Astrocyte (in vitro differentiated cells and primary cell): ENCODE measurements around the gene DLGAP1. TPM values are rescaled to one million over a fixed set of nuclear protein-coding genes. Genes with fewer than 3 reads are reported as not detected.

Experiments used
- DNase-seq: peaks from one replicate; pipeline ENCODE4 v3.0.0-alpha.2; 2010; ENCODE audit warnings: low read depth
- FAIRE-seq: peaks from 2 replicates; lab custom pipeline; 2011; peaks lifted over from hg19 to GRCh38; lab: Jason Lieb, UNC
- H2AFZ ChIP-seq: 2 replicates; pipeline ENCODE4 v1.6.0; 2012; ENCODE audit warnings: low read depth, low read length, inconsistent platforms
- H3K27ac ChIP-seq: 2 replicates; pipeline ENCODE4 v1.5.1; 2011; ENCODE audit warnings: low read depth, low read length, inconsistent platforms
- H3K27me3 ChIP-seq: 2 replicates; pipeline ENCODE4 v1.6.0; 2011; ENCODE audit warnings: low read length, inconsistent platforms; ENCODE audit not compliant: insufficient read depth
- H3K36me3 ChIP-seq: 2 replicates; pipeline ENCODE4 v1.5.1; 2011; ENCODE audit warnings: low read length, inconsistent platforms; ENCODE audit not compliant: insufficient read depth
- H3K4me1 ChIP-seq: 2 replicates; pipeline ENCODE4 v1.5.1; 2011; ENCODE audit warnings: low read length, inconsistent platforms; ENCODE audit not compliant: insufficient read depth
- H3K4me2 ChIP-seq: 2 replicates; pipeline ENCODE4 v1.6.0; 2012; ENCODE audit warnings: low read length, inconsistent platforms
- H3K4me3 ChIP-seq: 2 replicates; pipeline ENCODE4 v1.5.1; 2011; ENCODE audit warnings: low read depth, mild to moderate bottlenecking, low read length, inconsistent platforms; ENCODE audit not compliant: insufficient read depth
- H3K79me2 ChIP-seq: 2 replicates; pipeline ENCODE4 v1.6.0; 2012; ENCODE audit warnings: mild to moderate bottlenecking, low read length, inconsistent platforms; ENCODE audit not compliant: insufficient read depth
- H3K9ac ChIP-seq: 2 replicates; pipeline ENCODE4 v1.6.0; 2012; ENCODE audit warnings: mild to moderate bottlenecking, low read length, inconsistent platforms
- H3K9me3 ChIP-seq: 2 replicates; pipeline ENCODE4 v1.5.1; 2012; ENCODE audit warnings: low read depth, mild to moderate bottlenecking, low read length, inconsistent platforms; ENCODE audit not compliant: insufficient read depth
- H4K20me1 ChIP-seq: 2 replicates; pipeline ENCODE4 v1.6.0; 2012; ENCODE audit warnings: low read length, inconsistent platforms; ENCODE audit not compliant: insufficient read depth
- H3K27ac Mint-ChIP-seq: one replicate; pipeline ENCODE4 v1.8.0; 2021; ENCODE audit warnings: mild to moderate bottlenecking, mixed read lengths; ENCODE audit not compliant: unreplicated experiment
- H3K27me3 Mint-ChIP-seq: one replicate; pipeline ENCODE4 v1.8.0; 2021; ENCODE audit warnings: low read depth, mixed read lengths; ENCODE audit not compliant: unreplicated experiment
- H3K36me3 Mint-ChIP-seq: one replicate; pipeline ENCODE4 v1.8.0; 2021; ENCODE audit warnings: low read depth, mixed read lengths; ENCODE audit not compliant: unreplicated experiment
- H3K4me1 Mint-ChIP-seq: one replicate; pipeline ENCODE4 v1.8.0; 2021; ENCODE audit warnings: low read depth, mixed read lengths; ENCODE audit not compliant: unreplicated experiment
- H3K4me3 Mint-ChIP-seq: one replicate; pipeline ENCODE4 v1.8.0; 2021; ENCODE audit warnings: mild to moderate bottlenecking, moderate library complexity, mixed read lengths; ENCODE audit not compliant: unreplicated experiment
- H3K9me3 Mint-ChIP-seq: one replicate; pipeline ENCODE4 v1.8.0; 2021; ENCODE audit warnings: mild to moderate bottlenecking, mixed read lengths; ENCODE audit not compliant: unreplicated experiment
- EZH2 ChIP-seq: IDR thresholded peaks from 2 replicates; pipeline ENCODE4 v1.6.1; 2012; ENCODE audit warnings: mild to moderate bottlenecking, low read length, inconsistent platforms; ENCODE audit not compliant: insufficient read depth
- total RNA-seq: library from RNA; stranded (reverse); gene quantifications from 2 replicates; pipeline ENCODE4 v1.2.1, GENCODE V29; 2021
- TF ChIP-seq, protein P1 (sequence below): IDR thresholded peaks from 2 replicates; pipeline ENCODE4 v1.5.1; 2011; ENCODE audit warnings: low read depth, mild to moderate bottlenecking, inconsistent platforms, low read length, moderate library complexity; ENCODE audit not compliant: insufficient read depth

Gene DLGAP1
- total RNA-seq, 1 donor from 2014 or later, result 2.3 TPM

DNA sequence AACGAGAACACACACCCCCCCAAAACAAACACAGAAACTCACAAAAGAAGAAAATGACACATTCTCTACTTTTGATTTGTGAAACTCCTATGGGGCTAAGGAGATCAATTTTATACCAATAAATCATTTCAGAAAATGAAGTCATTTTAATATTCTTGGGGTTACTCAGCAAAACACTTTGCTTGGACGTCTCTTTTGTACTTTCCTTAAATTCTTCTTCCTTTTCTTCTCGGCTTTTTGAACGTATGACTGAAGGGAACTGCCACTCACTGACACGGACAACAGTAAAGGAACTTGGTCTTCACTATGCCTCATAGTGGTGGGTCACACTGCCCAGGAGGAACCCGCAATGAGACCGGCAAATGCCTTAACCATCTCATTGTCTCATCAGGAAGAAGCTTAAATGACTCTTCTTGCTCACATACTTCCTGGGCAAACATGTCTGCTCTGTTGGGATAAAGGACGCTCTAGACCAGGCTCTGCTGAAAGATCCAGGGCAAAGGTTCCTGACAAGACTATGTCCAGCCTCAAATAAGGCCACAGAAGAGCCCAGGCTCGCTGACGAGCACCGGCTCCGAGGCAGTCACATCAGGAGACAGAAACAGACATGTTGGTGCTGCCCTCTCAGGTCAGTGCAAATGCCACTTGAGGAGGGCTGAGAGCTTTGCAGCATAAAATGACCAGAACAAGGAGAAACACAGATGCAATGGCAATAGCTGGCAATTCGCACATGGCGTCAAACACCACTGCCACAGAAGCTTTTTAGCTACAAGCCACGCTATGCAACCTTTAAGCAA lies 799.7 kb downstream of the DLGAP1 start:
- H3K9me3 ChIP-seq, result no peaks in the 10 kb centered on the region
- H3K4me2 ChIP-seq, result no peak overlapping the region
- Mint-ChIP-seq H3K4me3 (peak overlapping the region; percentile 18), H3K9me3 (no peaks in the 10 kb centered on the region), H3K27me3 (no peaks in the 10 kb centered on the region), H3K36me3 (no peaks in the 10 kb centered on the region), H3K4me1 (peaks cover 30% of the 10 kb centered on the region), H3K27ac (peak overlapping the region; percentile 84)
- H3K36me3 ChIP-seq, result no peaks in the 10 kb centered on the region
- H4K20me1 ChIP-seq, result no peaks in the 10 kb centered on the region
- TF ChIP-seq, protein P1, sequence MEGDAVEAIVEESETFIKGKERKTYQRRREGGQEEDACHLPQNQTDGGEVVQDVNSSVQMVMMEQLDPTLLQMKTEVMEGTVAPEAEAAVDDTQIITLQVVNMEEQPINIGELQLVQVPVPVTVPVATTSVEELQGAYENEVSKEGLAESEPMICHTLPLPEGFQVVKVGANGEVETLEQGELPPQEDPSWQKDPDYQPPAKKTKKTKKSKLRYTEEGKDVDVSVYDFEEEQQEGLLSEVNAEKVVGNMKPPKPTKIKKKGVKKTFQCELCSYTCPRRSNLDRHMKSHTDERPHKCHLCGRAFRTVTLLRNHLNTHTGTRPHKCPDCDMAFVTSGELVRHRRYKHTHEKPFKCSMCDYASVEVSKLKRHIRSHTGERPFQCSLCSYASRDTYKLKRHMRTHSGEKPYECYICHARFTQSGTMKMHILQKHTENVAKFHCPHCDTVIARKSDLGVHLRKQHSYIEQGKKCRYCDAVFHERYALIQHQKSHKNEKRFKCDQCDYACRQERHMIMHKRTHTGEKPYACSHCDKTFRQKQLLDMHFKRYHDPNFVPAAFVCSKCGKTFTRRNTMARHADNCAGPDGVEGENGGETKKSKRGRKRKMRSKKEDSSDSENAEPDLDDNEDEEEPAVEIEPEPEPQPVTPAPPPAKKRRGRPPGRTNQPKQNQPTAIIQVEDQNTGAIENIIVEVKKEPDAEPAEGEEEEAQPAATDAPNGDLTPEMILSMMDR, result no peak
- TF ChIP-seq EZH2, result no peak
- H3K4me3 ChIP-seq, result no peak overlapping the region
- H3K79me2 ChIP-seq, result no peaks in the 10 kb centered on the region
- FAIRE-seq, result no peak
- no peaks in the 10 kb centered on the region for H3K27me3 ChIP-seq
- H2AFZ ChIP-seq, result peak overlapping the region; percentile 27
- H3K27ac ChIP-seq, result no peak overlapping the region
- peaks cover 25% of the 10 kb centered on the region for H3K4me1 ChIP-seq
- DNase-seq, result no peak
- H3K9ac ChIP-seq, result no peak overlapping the region

DNA sequence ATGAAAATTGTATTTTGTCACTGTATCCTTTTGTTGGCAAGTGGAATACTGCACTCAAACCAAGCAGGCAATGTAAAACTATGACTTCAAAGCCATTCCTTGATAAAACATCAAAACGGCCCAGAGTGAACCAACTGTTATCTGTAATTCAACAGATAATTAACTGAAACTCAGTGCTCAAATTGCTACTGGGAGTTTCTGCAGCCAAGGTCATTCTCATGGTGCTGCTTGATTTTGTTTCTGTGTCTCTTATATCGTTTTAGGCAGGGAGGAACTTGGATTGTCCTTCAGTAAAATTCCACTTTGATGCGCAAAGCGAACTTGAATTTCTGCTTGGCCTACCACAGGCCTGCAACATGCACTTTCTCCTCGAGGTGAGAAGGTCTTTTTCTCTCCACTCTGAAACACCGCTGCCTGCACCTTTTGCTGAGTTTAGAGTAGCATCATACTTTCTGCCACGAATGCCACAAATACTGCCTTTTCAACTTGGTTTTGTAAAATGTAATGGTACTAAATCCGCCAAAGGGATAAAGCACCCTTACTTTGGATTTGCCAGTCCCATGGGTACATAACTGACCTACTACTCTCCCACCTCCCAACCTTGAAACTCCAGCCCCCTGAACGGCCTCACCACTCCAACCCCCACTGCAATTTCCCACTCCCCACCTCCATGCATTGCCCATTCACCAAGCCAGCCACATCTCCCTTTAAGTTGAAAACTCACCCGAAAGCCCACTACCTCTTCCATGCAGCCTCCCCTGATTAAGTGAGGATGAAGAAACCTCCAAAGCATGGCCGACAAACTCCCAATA lies 800.5 kb downstream of the DLGAP1 start:
- Mint-ChIP-seq H3K4me3 (peak overlapping the region; percentile 18), H3K27me3 (no peaks in the 10 kb centered on the region), H3K4me1 (peaks cover 34% of the 10 kb centered on the region), H3K36me3 (no peaks in the 10 kb centered on the region), H3K9me3 (no peaks in the 10 kb centered on the region), H3K27ac (peak overlapping the region; percentile 84)
- DNase-seq, result no peak
- H3K9me3 ChIP-seq, result no peaks in the 10 kb centered on the region
- no peaks in the 10 kb centered on the region for H4K20me1 ChIP-seq
- peaks cover 31% of the 10 kb centered on the region for H3K4me1 ChIP-seq
- H3K36me3 ChIP-seq, result no peaks in the 10 kb centered on the region
- FAIRE-seq, result no peak
- H3K4me3 ChIP-seq, result no peak overlapping the region
- H3K9ac ChIP-seq, result no peak overlapping the region
- no peak for TF ChIP-seq EZH2
- TF ChIP-seq, protein P1, result no peak
- H3K4me2 ChIP-seq, result no peak overlapping the region
- no peak overlapping the region for H2AFZ ChIP-seq
- H3K27me3 ChIP-seq, result no peaks in the 10 kb centered on the region
- no peaks in the 10 kb centered on the region for H3K79me2 ChIP-seq
- H3K27ac ChIP-seq, result no peak overlapping the region
